HG02588 (cell line): Measurements from ENCODE around the gene WDR88.

Experiments
- ATAC-seq: cut with Tn5 transposase; IDR thresholded peaks from one replicate; pipeline ENCODE4 v1.9.1; 2021; ENCODE audit warnings: mild to moderate bottlenecking, moderate library complexity; ENCODE audit not compliant: unreplicated experiment

Gene WDR88

DNA sequence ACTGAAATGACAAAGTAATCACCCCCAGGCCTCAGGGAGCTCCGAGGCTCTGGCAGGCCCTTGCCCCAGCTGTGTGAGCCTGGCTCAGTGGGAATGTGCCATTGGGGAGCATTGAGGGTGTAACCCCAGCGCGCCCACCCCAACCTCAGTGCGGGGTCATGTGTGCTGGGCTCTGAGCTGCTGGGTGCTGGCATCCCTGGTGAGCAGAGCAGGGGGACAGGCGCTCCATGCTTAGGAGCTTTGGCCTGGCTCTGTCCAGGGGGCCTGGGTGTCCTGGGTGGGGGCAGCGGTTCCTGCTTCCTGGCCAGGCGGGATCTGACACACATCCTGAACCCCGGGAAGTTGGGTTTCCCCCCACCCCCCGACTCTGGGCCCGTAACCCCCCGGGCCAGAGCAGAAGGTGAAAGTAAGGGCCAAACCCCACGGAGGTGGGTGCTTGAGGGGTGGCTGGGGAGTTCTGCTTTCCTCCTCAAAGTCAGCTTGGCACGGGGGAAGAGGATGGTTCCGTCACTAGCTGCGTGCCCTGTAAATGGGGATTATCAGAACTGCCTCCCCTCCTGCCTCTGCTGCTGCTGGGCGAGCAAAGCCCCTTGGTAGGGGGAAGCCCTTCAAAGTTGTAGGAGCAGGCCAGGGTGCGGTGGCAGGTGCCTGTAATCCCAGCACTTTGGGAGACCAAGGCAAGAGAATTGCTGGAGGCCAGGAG is 63.9 kb downstream of the WDR88 start:
- no peak for ATAC-seq

DNA sequence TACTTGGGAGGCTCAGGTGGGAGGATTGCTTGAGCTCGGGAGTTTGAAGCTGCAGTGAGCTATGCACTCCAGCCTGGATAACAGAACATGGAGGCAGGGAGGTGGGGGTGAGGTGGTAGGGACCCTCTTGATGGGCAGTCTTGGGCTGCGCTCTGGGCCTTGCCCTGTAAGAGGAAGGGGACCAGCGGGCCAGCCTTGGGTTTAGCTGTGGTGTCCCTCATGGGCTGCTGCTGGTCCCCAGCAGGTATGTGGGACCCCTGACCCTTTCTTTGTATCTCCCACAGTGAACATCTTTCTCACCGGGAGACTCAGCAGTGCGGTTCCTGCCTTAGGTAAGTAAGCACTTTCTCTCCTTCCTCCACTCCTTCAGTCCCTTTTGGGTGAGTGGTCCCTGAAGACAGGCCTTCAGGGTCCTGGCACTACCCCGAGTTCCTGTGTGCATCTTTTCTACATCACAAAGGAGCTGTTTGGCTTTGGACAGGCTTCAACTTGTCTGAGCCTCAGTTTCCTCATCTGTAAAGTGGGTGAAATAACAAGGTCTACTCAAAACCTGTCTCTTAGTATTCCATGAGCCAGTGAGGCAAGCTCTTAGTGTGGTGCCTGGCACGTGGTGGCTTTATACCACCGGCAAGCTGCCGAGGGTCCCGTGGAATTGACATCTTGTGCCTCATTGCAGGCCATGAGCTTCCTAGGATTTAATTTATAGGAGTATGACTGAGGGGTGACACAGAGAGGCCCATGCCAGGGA is 64.7 kb downstream of the WDR88 start:
- ATAC-seq: no peak

- ATAC-seq: no peak
Measured at GRCh38 chr19:33197591-33198000, 65.7 kb downstream of the WDR88 start.

DNA sequence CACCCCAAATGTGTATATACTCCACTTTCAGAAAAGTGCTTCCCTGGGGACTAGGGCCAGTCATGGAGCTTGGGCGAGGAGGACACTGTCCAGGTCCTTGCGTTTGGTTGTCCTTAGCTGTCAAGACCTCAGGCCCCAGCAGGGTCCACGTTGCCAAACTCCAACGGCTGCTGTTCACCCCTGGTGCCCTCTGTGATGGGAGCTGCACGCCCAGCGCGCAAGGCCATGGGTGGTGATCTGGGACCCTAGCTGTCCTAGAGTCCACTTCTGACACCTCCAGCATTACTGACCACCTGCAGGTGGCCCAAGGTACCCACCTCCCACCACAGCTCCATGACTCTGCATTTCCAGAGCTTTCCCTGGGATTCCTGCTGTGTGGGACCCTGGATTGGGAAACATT is 66.3 kb downstream of the WDR88 start:
- ATAC-seq: no peak

- no peak for ATAC-seq
Measured at GRCh38 chr19:33199441-33200265, 67.7 kb downstream of the WDR88 start.

DNA sequence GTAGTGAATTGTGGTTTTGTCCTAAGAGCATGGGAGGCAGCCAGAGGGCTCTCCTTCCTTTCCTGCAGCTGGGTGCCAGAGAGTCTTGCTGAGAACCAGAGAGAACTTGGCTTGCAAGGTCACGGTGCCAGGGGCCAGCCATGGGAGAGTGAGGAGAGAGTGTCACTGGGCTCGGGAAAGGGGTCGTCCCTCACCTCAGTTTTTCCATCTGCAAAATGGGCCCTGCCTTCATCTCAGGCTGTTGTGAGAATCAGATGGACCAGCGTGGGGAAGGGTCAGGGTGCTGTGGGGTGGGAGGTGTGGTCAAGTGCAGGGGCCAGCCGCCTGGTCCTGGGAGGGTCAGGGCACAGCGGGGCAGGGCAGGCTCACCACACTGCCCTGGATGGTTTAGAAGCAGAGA is 69.6 kb downstream of the WDR88 start:
- ATAC-seq: no peak

- ATAC-seq: no peak
Measured at GRCh38 chr19:33201886-33202545, 70.1 kb downstream of the WDR88 start.

- no peak for ATAC-seq
Measured at GRCh38 chr19:33202546-33203507, 70.9 kb downstream of the WDR88 start.

DNA sequence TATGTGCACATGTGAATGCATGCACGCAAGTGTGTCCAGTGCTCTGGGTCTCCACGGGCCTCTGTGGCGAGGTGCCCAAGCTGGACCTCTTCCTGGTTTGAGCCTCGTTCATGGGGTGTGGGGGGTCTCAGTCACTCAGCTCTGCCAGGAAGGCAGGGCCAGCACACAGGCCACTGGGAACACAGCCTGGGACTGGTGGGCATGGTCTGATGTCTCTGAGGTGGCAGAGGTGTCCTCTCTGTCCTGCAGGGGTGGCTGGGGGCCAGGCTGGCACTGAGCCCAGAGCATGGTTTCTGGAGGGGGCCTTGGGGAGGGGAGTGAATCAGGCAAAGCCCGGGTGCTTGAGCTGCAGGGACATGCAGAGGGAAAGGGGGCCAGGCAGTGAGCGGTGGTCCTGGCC is 71.6 kb downstream of the WDR88 start:
- ATAC-seq: no peak

GRCh38 chr19:33204136-33204973 is 72.4 kb downstream of the WDR88 start:
- no peak for ATAC-seq

- no peak for ATAC-seq
Measured at GRCh38 chr19:33205110-33205509, 73.2 kb downstream of the WDR88 start.

DNA sequence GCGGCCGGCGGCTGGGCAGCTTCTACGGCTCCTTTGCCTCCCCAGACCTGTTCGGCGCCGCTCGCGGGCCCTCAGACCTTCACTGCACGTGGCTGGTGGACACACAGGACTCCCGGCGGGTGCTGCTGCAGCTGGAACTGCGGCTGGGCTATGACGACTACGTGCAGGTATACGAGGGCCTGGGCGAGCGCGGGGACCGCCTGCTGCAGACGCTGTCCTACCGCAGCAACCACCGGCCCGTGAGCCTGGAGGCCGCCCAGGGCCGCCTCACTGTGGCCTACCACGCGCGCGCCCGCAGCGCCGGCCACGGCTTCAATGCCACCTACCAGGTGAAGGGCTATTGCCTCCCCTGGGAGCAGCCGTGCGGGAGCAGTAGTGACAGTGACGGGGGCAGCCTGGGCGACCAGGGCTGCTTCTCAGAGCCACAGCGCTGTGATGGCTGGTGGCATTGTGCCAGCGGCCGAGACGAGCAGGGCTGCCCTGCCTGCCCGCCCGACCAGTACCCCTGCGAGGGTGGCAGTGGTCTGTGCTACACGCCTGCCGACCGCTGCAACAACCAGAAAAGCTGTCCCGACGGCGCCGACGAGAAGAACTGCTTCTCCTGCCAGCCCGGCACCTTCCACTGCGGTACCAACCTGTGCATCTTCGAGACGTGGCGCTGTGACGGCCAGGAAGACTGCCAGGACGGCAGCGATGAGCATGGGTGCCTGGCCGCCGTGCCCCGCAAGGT is 73.8 kb downstream of the WDR88 start:
- ATAC-seq: no peak

- no peak for ATAC-seq
Measured at GRCh38 chr19:33206261-33207039, 74.5 kb downstream of the WDR88 start.

- no peak for ATAC-seq
Measured at GRCh38 chr19:33207040-33207620, 75.2 kb downstream of the WDR88 start.

GRCh38 chr19:33207903-33208302 is 76.0 kb downstream of the WDR88 start:
- ATAC-seq: no peak

DNA sequence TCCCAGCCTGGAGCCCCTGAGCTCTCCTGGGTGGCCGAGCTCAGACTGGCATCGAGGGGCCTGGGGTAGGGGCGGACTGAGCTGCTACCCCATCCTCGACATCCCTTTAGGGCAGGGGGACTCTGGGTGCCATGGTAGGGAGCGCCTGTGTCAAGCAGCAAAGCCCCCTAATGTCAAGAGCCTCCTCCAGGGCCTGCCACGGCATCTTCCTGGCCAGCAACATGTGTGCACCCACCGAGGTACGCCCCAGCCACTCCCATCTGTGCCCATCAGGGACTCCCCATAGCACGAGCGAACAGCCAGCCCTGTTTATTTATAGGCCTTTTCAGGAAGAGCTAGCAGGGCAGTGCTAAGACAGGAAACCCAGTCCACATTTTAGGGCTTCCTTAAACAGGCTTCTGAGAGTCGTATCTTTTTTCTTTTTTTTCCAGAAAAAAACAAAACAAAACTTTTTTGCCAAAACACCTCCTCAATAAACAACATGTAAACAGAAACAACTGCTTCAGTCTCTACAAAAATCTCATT is 76.5 kb downstream of the WDR88 start:
- no peak for ATAC-seq
